ENCODE results near the gene TRPT1.

Gene TRPT1

GRCh38 chr11:64243236-64243854 is 17.4 kb upstream of the TRPT1 start:
- no CpG with 5 or more reads among the region's 8 CpGs for WGBS, 2 donors (ENCODE audit: extremely low coverage in 2 of 2, insufficient read length in 2 of 2, insufficient replicate concordance in 1 of 2)
- no peak overlapping the region for H3K27ac ChIP-seq (replicated peaks; ENCODE audit: low read length)
- peak overlapping the region in 1 of 2 donors; percentile 23 for H3K4me3 ChIP-seq (ENCODE audit: low read length in 2 of 2)

GRCh38 chr11:64241491-64242374 is 15.7 kb upstream of the TRPT1 start:
- Histone ChIP-seq H3K36me3 (replicated peaks in 1 of 2; ENCODE audit: control insufficient read depth in 2 of 2, insufficient read depth in 2 of 2, low read length in 2 of 2) (peaks cover 16 to 19% of the 10 kb centered on the region in 2 donors), H4K91ac (ENCODE audit: low read depth, low read length, poor library complexity) (no peak overlapping the region), H2BK120ac (ENCODE audit: low read depth, low read length) (peak overlapping the region; percentile 21), H3K23ac (ENCODE audit: low read depth, low read length, poor library complexity) (peak overlapping the region; percentile 100), H4K8ac (ENCODE audit: low read depth, low read length) (no peak overlapping the region), H3K4me1 (ENCODE audit: control insufficient read depth in 2 of 2, insufficient read depth in 1 of 2, low read depth in 1 of 2, low read length in 2 of 2) (peaks cover 16 to 20% of the 10 kb centered on the region in 2 donors), H2AK5ac (ENCODE audit: low read depth, low read length) (peak overlapping the region; percentile 97), H2AFZ (ENCODE audit: low read length) (peak overlapping the region; percentile 96), H3K18ac (ENCODE audit: low read length) (peak overlapping the region; percentile 98), H3K14ac (ENCODE audit: low read length) (peak overlapping the region; percentile 39), H3K79me1 (ENCODE audit: low read depth, low read length) (peaks cover 21% of the 10 kb centered on the region), H2BK12ac (ENCODE audit: low read length) (peak overlapping the region; percentile 41), H3K4ac (ENCODE audit: low read length) (no peak overlapping the region), H3K4me3 (ENCODE audit: low read length in 2 of 2) (peak overlapping the region; percentile 70 to 94), H3K27ac (replicated peaks; ENCODE audit: low read length) (peak overlapping the region; percentile 69), H2BK15ac (ENCODE audit: low read length) (no peak overlapping the region), H2BK5ac (ENCODE audit: low read length) (no peak overlapping the region), H3K4me2 (ENCODE audit: insufficient read depth, low read length, poor library complexity, severe bottlenecking) (peak overlapping the region; percentile 93), H3K9ac (ENCODE audit: low read depth, low read length, poor library complexity) (peak overlapping the region; percentile 88), H3K9me3 (replicated peaks in 1 of 2; ENCODE audit: control insufficient read depth in 2 of 2, insufficient read depth in 1 of 2, low read depth in 1 of 2, low read length in 2 of 2) (no peaks in the 10 kb centered on the region), H3K27me3 (ENCODE audit: control insufficient read depth in 3 of 3, insufficient read depth in 3 of 3, low read depth in 1 of 3, low read length in 3 of 3) (no peaks in the 10 kb centered on the region)
- DNase-seq (ENCODE audit: low spot score) = no peak
- WGBS, 2 donors (ENCODE audit: extremely low coverage in 2 of 2, insufficient read length in 2 of 2, insufficient replicate concordance in 1 of 2) = no CpG with 5 or more reads among the region's 63 CpGs

More at GRCh38 chr11:64243236-64243854, 17.4 kb upstream of the TRPT1 start:
- Histone ChIP-seq H3K18ac (ENCODE audit: low read length) (no peak overlapping the region), H2BK5ac (ENCODE audit: low read length) (no peak overlapping the region), H3K9me3 (replicated peaks in 1 of 2; ENCODE audit: control insufficient read depth in 2 of 2, insufficient read depth in 1 of 2, low read depth in 1 of 2, low read length in 2 of 2) (no peaks in the 10 kb centered on the region), H2AFZ (ENCODE audit: low read length) (no peak overlapping the region), H4K91ac (ENCODE audit: low read depth, low read length, poor library complexity) (no peak overlapping the region), H3K4me2 (ENCODE audit: insufficient read depth, low read length, poor library complexity, severe bottlenecking) (no peak overlapping the region), H3K14ac (ENCODE audit: low read length) (no peak overlapping the region), H3K4ac (ENCODE audit: low read length) (no peak overlapping the region), H2AK5ac (ENCODE audit: low read depth, low read length) (no peak overlapping the region), H3K4me1 (ENCODE audit: control insufficient read depth in 2 of 2, insufficient read depth in 1 of 2, low read depth in 1 of 2, low read length in 2 of 2) (peaks cover 21% of the 10 kb centered on the region in 2 donors), H4K8ac (ENCODE audit: low read depth, low read length) (no peak overlapping the region), H3K79me1 (ENCODE audit: low read depth, low read length) (peaks cover 21% of the 10 kb centered on the region), H3K9ac (ENCODE audit: low read depth, low read length, poor library complexity) (no peak overlapping the region), H2BK120ac (ENCODE audit: low read depth, low read length) (no peak overlapping the region), H2BK15ac (ENCODE audit: low read length) (no peak overlapping the region), H3K27me3 (ENCODE audit: control insufficient read depth in 3 of 3, insufficient read depth in 3 of 3, low read depth in 1 of 3, low read length in 3 of 3) (no peaks in the 10 kb centered on the region), H2BK12ac (ENCODE audit: low read length) (no peak overlapping the region), H3K23ac (ENCODE audit: low read depth, low read length, poor library complexity) (peak overlapping the region; percentile 52), H3K36me3 (replicated peaks in 1 of 2; ENCODE audit: control insufficient read depth in 2 of 2, insufficient read depth in 2 of 2, low read length in 2 of 2) (peaks cover 11 to 19% of the 10 kb centered on the region in 2 donors)
- DNase-seq (ENCODE audit: low spot score) = no peak

- H2BK12ac ChIP-seq (ENCODE audit: low read length) = no peak overlapping the region
- peak overlapping the region; percentile 96 for H2AFZ ChIP-seq (ENCODE audit: low read length)
- DNase-seq (ENCODE audit: low spot score) = peak; percentile 99
- peaks cover 16 to 20% of the 10 kb centered on the region in 2 donors for H3K4me1 ChIP-seq (ENCODE audit: control insufficient read depth in 2 of 2, insufficient read depth in 1 of 2, low read depth in 1 of 2, low read length in 2 of 2)
- H3K27ac ChIP-seq (replicated peaks; ENCODE audit: low read length) = peak overlapping the region; percentile 96
- H3K4ac ChIP-seq (ENCODE audit: low read length) = no peak overlapping the region
- H4K8ac ChIP-seq (ENCODE audit: low read depth, low read length) = peak overlapping the region; percentile 92
- H3K14ac ChIP-seq (ENCODE audit: low read length) = no peak overlapping the region
- peaks cover 21% of the 10 kb centered on the region for H3K79me1 ChIP-seq (ENCODE audit: low read depth, low read length)
- H3K27me3 ChIP-seq (ENCODE audit: control insufficient read depth in 3 of 3, insufficient read depth in 3 of 3, low read depth in 1 of 3, low read length in 3 of 3) = no peaks in the 10 kb centered on the region
- peaks cover 16 to 19% of the 10 kb centered on the region in 2 donors for H3K36me3 ChIP-seq (replicated peaks in 1 of 2; ENCODE audit: control insufficient read depth in 2 of 2, insufficient read depth in 2 of 2, low read length in 2 of 2)
- no CpG with 5 or more reads among the region's 24 CpGs for WGBS, 2 donors (ENCODE audit: extremely low coverage in 2 of 2, insufficient read length in 2 of 2, insufficient replicate concordance in 1 of 2)
- H2AK5ac ChIP-seq (ENCODE audit: low read depth, low read length) = no peak overlapping the region
- H3K18ac ChIP-seq (ENCODE audit: low read length) = peak overlapping the region; percentile 100
- H2BK15ac ChIP-seq (ENCODE audit: low read length) = peak overlapping the region; percentile 58
- no peak overlapping the region for H2BK120ac ChIP-seq (ENCODE audit: low read depth, low read length)
- peak overlapping the region; percentile 92 for H3K9ac ChIP-seq (ENCODE audit: low read depth, low read length, poor library complexity)
- peak overlapping the region; percentile 70 to 90 for H3K4me3 ChIP-seq (ENCODE audit: low read length in 2 of 2)
- no peaks in the 10 kb centered on the region for H3K9me3 ChIP-seq (replicated peaks in 1 of 2; ENCODE audit: control insufficient read depth in 2 of 2, insufficient read depth in 1 of 2, low read depth in 1 of 2, low read length in 2 of 2)
- peak overlapping the region; percentile 100 for H3K23ac ChIP-seq (ENCODE audit: low read depth, low read length, poor library complexity)
- no peak overlapping the region for H4K91ac ChIP-seq (ENCODE audit: low read depth, low read length, poor library complexity)
- H2BK5ac ChIP-seq (ENCODE audit: low read length) = peak overlapping the region; percentile 93
- H3K4me2 ChIP-seq (ENCODE audit: insufficient read depth, low read length, poor library complexity, severe bottlenecking) = peak overlapping the region; percentile 91
Observed at GRCh38 chr11:64241241-64241490, 15.2 kb upstream of the TRPT1 start.
